Muscle layer of duodenum (tissue), 2 donors: ENCODE results near the gene STK4.

Experiments used
- H3K27ac ChIP-seq: one replicate; pipeline ENCODE4 v1.7.0; 2013; ENCODE audit warnings: mild to moderate bottlenecking, low read length
- H3K27me3 ChIP-seq: one replicate; pipeline ENCODE4 v1.7.0; 2013; ENCODE audit warnings: low read depth, mild to moderate bottlenecking, control low read depth, low read length
- H3K36me3 ChIP-seq, 2 donors: one replicate each; pipeline ENCODE4 v1.7.0; 2013; ENCODE audit warnings: low read length in 2 of 2, control low read depth in 1 of 2, mild to moderate bottlenecking in 1 of 2; ENCODE audit not compliant: insufficient read depth in 2 of 2, control insufficient read depth in 1 of 2
- H3K4me1 ChIP-seq, 2 donors: one replicate each; pipeline ENCODE4 v1.7.0; 2013; ENCODE audit warnings: low read length in 2 of 2, mild to moderate bottlenecking in 2 of 2, control low read depth in 1 of 2, moderate library complexity in 1 of 2; ENCODE audit not compliant: insufficient read depth in 2 of 2, control insufficient read depth in 1 of 2
- H3K4me3 ChIP-seq, 2 donors: one replicate each; pipeline ENCODE4 v1.7.0; 2013; ENCODE audit warnings: low read length in 2 of 2, low read depth in 1 of 2, mild to moderate bottlenecking in 1 of 2
- H3K9me3 ChIP-seq, 2 donors: one replicate each; pipeline ENCODE4 v1.7.0; 2013; ENCODE audit warnings: low read length in 2 of 2, control low read depth in 1 of 2, mild to moderate bottlenecking in 1 of 2; ENCODE audit not compliant: control insufficient read depth in 1 of 2
- donor health status: healthy.

STK4 gene

GRCh38 chr20:45072066-45072465 lies 105.8 kb downstream of the STK4 start:
- Histone ChIP-seq H3K9me3 (no peaks in the 10 kb centered on the region), H3K4me1 (no peaks in the 10 kb centered on the region), H3K27me3 (no peaks in the 10 kb centered on the region), H3K4me3 (no peak overlapping the region), H3K27ac (no peak overlapping the region), H3K36me3 (peaks cover 12 to 24% of the 10 kb centered on the region in 2 donors)

- Histone ChIP-seq H3K4me3 (no peak overlapping the region), H3K27ac (no peak overlapping the region), H3K27me3 (no peaks in the 10 kb centered on the region), H3K4me1 (no peaks in the 10 kb centered on the region), H3K9me3 (no peaks in the 10 kb centered on the region), H3K36me3 (peaks cover 15 to 33% of the 10 kb centered on the region in 2 donors)
These were observed 106.9 kb downstream of the STK4 start for GRCh38 chr20:45073221-45073620.

GRCh38 chr20:45077559-45077958 lies 111.2 kb downstream of the STK4 start:
- H3K9me3 ChIP-seq, result peaks cover 2% of the 10 kb centered on the region in 2 donors
- peaks cover 22 to 60% of the 10 kb centered on the region in 2 donors for H3K36me3 ChIP-seq
- H3K4me1 ChIP-seq, result no peaks in the 10 kb centered on the region
- H3K27ac ChIP-seq, result no peak overlapping the region
- no peak overlapping the region for H3K4me3 ChIP-seq
- no peaks in the 10 kb centered on the region for H3K27me3 ChIP-seq

GRCh38 chr20:45080867-45081624 lies 114.7 kb downstream of the STK4 start:
- H3K4me3 ChIP-seq, result no peak overlapping the region
- peaks cover 9 to 58% of the 10 kb centered on the region in 2 donors for H3K36me3 ChIP-seq
- H3K27me3 ChIP-seq, result no peaks in the 10 kb centered on the region
- H3K9me3 ChIP-seq, result peaks cover 5 to 8% of the 10 kb centered on the region in 2 donors
- H3K4me1 ChIP-seq, result no peaks in the 10 kb centered on the region
- H3K27ac ChIP-seq, result no peak overlapping the region

- Histone ChIP-seq H3K27me3 (no peaks in the 10 kb centered on the region), H3K27ac (no peak overlapping the region), H3K4me1 (no peaks in the 10 kb centered on the region), H3K9me3 (peaks cover 5 to 8% of the 10 kb centered on the region in 2 donors), H3K36me3 (peaks cover 9 to 44% of the 10 kb centered on the region in 2 donors), H3K4me3 (no peak overlapping the region)
These were observed 116.2 kb downstream of the STK4 start for GRCh38 chr20:45082468-45082867.

GRCh38 chr20:45083127-45083526 lies 116.8 kb downstream of the STK4 start:
- Histone ChIP-seq H3K4me3 (no peak overlapping the region), H3K27me3 (no peaks in the 10 kb centered on the region), H3K4me1 (no peaks in the 10 kb centered on the region)

GRCh38 chr20:45085289-45085688 lies 119.0 kb downstream of the STK4 start:
- H3K27me3 ChIP-seq, result no peaks in the 10 kb centered on the region
- no peak overlapping the region for H3K4me3 ChIP-seq
- H3K9me3 ChIP-seq, result peaks cover 5 to 8% of the 10 kb centered on the region in 2 donors
- no peak overlapping the region for H3K27ac ChIP-seq
- H3K36me3 ChIP-seq, result peaks cover 0 to 32% of the 10 kb centered on the region in 2 donors
- no peaks in the 10 kb centered on the region for H3K4me1 ChIP-seq

More at GRCh38 chr20:45083127-45083526, 116.8 kb downstream of the STK4 start:
- Histone ChIP-seq H3K27ac (no peak overlapping the region), H3K36me3 (peaks cover 6 to 39% of the 10 kb centered on the region in 2 donors), H3K9me3 (peaks cover 5 to 8% of the 10 kb centered on the region in 2 donors)

- no peaks in the 10 kb centered on the region for H3K4me1 ChIP-seq
- H3K27me3 ChIP-seq, result no peaks in the 10 kb centered on the region
- peaks cover 5 to 8% of the 10 kb centered on the region in 2 donors for H3K9me3 ChIP-seq
- H3K36me3 ChIP-seq, result peaks cover 0 to 27% of the 10 kb centered on the region in 2 donors
- no peak overlapping the region for H3K27ac ChIP-seq
- no peak overlapping the region for H3K4me3 ChIP-seq
These were observed 119.6 kb downstream of the STK4 start for GRCh38 chr20:45085867-45086266.

GRCh38 chr20:45087097-45087790 lies 120.9 kb downstream of the STK4 start:
- H3K27ac ChIP-seq, result no peak overlapping the region
- no peak overlapping the region for H3K4me3 ChIP-seq
- peaks cover 0 to 15% of the 10 kb centered on the region in 2 donors for H3K36me3 ChIP-seq
- H3K4me1 ChIP-seq, result no peaks in the 10 kb centered on the region
- H3K9me3 ChIP-seq, result peaks cover 5 to 8% of the 10 kb centered on the region in 2 donors
- no peaks in the 10 kb centered on the region for H3K27me3 ChIP-seq

GRCh38 chr20:45087814-45088213 lies 121.5 kb downstream of the STK4 start:
- Histone ChIP-seq H3K36me3 (peaks cover 0 to 9% of the 10 kb centered on the region in 2 donors), H3K4me1 (no peaks in the 10 kb centered on the region), H3K27me3 (no peaks in the 10 kb centered on the region), H3K27ac (no peak overlapping the region), H3K9me3 (peaks cover under 1 to 3% of the 10 kb centered on the region in 2 donors), H3K4me3 (no peak overlapping the region)

GRCh38 chr20:45088247-45088646 lies 121.9 kb downstream of the STK4 start:
- Histone ChIP-seq H3K9me3 (no peaks in the 10 kb centered on the region), H3K27ac (no peak overlapping the region), H3K36me3 (peaks cover 0 to 7% of the 10 kb centered on the region in 2 donors), H3K4me1 (no peaks in the 10 kb centered on the region), H3K4me3 (no peak overlapping the region), H3K27me3 (no peaks in the 10 kb centered on the region)
